Right lung (tissue), 5 donors: Measurements from ENCODE around the gene IL5RA. TPM values are rescaled to one million over a fixed set of nuclear protein-coding genes. Genes with fewer than 3 reads are reported as not detected.

ENCODE experiments used
- DNase-seq, 2 donors: peaks; one replicate each; pipeline ENCODE4 v3.0.0-alpha.2; 2013
- polyA plus RNA-seq, 5 donors: library from polyadenylated mRNA; unstranded; fragments of 120-200 nt; gene quantifications; one replicate each; pipeline versions ENCODE4 v1.2.1 to v1.2.3, GENCODE V29; 2013; ENCODE audit warnings: inconsistent platforms in 1 of 5, low replicate concordance in 1 of 5; ENCODE audit not compliant: insufficient read length in 5 of 5, insufficient read depth in 1 of 5

The IL5RA gene
- polyA plus RNA-seq, 5 donors, result 1.6 to 4.6 (median 3.3) TPM

- no peak for DNase-seq
Observed at GRCh38 chr3:3066378-3066777, 43.8 kb downstream of the IL5RA start.

GRCh38 chr3:3065876-3066275 lies 44.3 kb downstream of the IL5RA start:
- DNase-seq, result no peak

GRCh38 chr3:3064297-3064696 lies 45.9 kb downstream of the IL5RA start:
- DNase-seq, result peak; percentile 11 to 14

- DNase-seq, result peak; percentile 3 to 13
Observed at GRCh38 chr3:3059645-3060044, 50.5 kb downstream of the IL5RA start.

- no peak for DNase-seq
Observed at GRCh38 chr3:3053974-3054373, 56.2 kb downstream of the IL5RA start.

GRCh38 chr3:3038201-3038991 lies 71.8 kb downstream of the IL5RA start:
- no peak for DNase-seq

GRCh38 chr3:3037156-3037555 lies 73.0 kb downstream of the IL5RA start:
- DNase-seq, result no peak

- DNase-seq, result no peak
Observed at GRCh38 chr3:3031326-3031725, 78.8 kb downstream of the IL5RA start.

- no peak for DNase-seq
Observed at GRCh38 chr3:3027976-3028567, 82.1 kb downstream of the IL5RA start.

GRCh38 chr3:3023111-3023745 lies 86.9 kb downstream of the IL5RA start:
- DNase-seq, result no peak

- no peak for DNase-seq
Observed at GRCh38 chr3:3020209-3020608, 90.0 kb downstream of the IL5RA start.

Other genes with a start within 250 kb of the IL5RA start
- 10 to 100 TPM; 22.6 to 48.0 (median 35.8) TPM for gene TRNT1, start 16.6 kb upstream of the IL5RA start, polyA plus RNA-seq
- gene CRBN, start 69.3 kb upstream of the IL5RA start, polyA plus RNA-seq, result 10 to 100 TPM; 47.0 to 82.0 (median 76.4) TPM